ENCODE results near the gene MRPS34.
A peak's percentile ranks its signal among the peaks of the same experiment; 100 is the strongest.

Gene MRPS34

GRCh38 chr16:1772908-1773702 is at the start of gene MRPS34:
MRPS34 (minus strand) TSS chr16:1773134; CDS start chr16:1773119, 15 bp downstream.
- peak; percentile 38 for TF ChIP-seq CTCF (IDR thresholded peaks at IDR 0.05; ENCODE audit: low read depth, low read length)
- DNase-seq (ENCODE audit: low read depth in 2 of 2), result peak; percentile 83 to 86
- peak within 1 kb of the TSS; percentile 78 to 80 for H3K4me3 ChIP-seq (replicated peaks in 1 of 2; ENCODE audit: low read depth in 2 of 2, low read length in 2 of 2)

GRCh38 chr16:1821861-1822611 is 49.1 kb upstream of the MRPS34 start:
- no peak overlapping the region for H3K4me3 ChIP-seq (replicated peaks in 1 of 2; ENCODE audit: low read depth in 2 of 2, low read length in 2 of 2)
- DNase-seq (ENCODE audit: low read depth in 2 of 2), result no peak
- no peak for TF ChIP-seq CTCF (IDR thresholded peaks at IDR 0.05; ENCODE audit: low read depth, low read length)

- H3K4me3 ChIP-seq (replicated peaks in 1 of 2; ENCODE audit: low read depth in 2 of 2, low read length in 2 of 2), result no peak overlapping the region
- TF ChIP-seq CTCF (IDR thresholded peaks at IDR 0.05; ENCODE audit: low read depth, low read length), result no peak
- DNase-seq (ENCODE audit: low read depth in 2 of 2), result no peak
Observed at GRCh38 chr16:1820946-1821290, 48.0 kb upstream of the MRPS34 start.

GRCh38 chr16:1820096-1820945 is 47.4 kb upstream of the MRPS34 start:
- no peak for TF ChIP-seq CTCF (IDR thresholded peaks at IDR 0.05; ENCODE audit: low read depth, low read length)
- no peak overlapping the region for H3K4me3 ChIP-seq (replicated peaks in 1 of 2; ENCODE audit: low read depth in 2 of 2, low read length in 2 of 2)
- no peak for DNase-seq (ENCODE audit: low read depth in 2 of 2)

GRCh38 chr16:1819611-1820010 is 46.7 kb upstream of the MRPS34 start:
- no peak for TF ChIP-seq CTCF (IDR thresholded peaks at IDR 0.05; ENCODE audit: low read depth, low read length)
- no peak overlapping the region for H3K4me3 ChIP-seq (replicated peaks in 1 of 2; ENCODE audit: low read depth in 2 of 2, low read length in 2 of 2)
- no peak for DNase-seq (ENCODE audit: low read depth in 2 of 2)

GRCh38 chr16:1818873-1819525 is 46.1 kb upstream of the MRPS34 start:
- no peak for DNase-seq (ENCODE audit: low read depth in 2 of 2)
- no peak overlapping the region for H3K4me3 ChIP-seq (replicated peaks in 1 of 2; ENCODE audit: low read depth in 2 of 2, low read length in 2 of 2)
- no peak for TF ChIP-seq CTCF (IDR thresholded peaks at IDR 0.05; ENCODE audit: low read depth, low read length)

Data from cardiac fibroblast (primary cell).